Ishikawa (cell line): ENCODE results near the gene EPS8L3.

ENCODE experiments used
- CEBPB ChIP-seq: IDR thresholded peaks from 2 replicates; pipeline ENCODE4 v1.6.1; 2012
- CREB1 ChIP-seq: IDR thresholded peaks from 2 replicates; pipeline ENCODE4 v1.6.1; 2012; ENCODE audit warnings: low read depth
- EGR1 ChIP-seq: IDR thresholded peaks from 2 replicates; pipeline ENCODE4 v1.6.1; 2012
- EP300 ChIP-seq: IDR thresholded peaks from 2 replicates; pipeline ENCODE4 v1.6.1; 2012; ENCODE audit warnings: borderline replicate concordance
- FOXM1 ChIP-seq: IDR thresholded peaks from 2 replicates; pipeline ENCODE4 v1.6.1; 2012; ENCODE audit warnings: low read depth, borderline replicate concordance
- MAX ChIP-seq: IDR thresholded peaks from 2 replicates; pipeline ENCODE4 v1.6.1; 2012
- NFIC ChIP-seq: IDR thresholded peaks from 2 replicates; pipeline ENCODE4 v1.6.1; 2012
- RAD21 ChIP-seq: IDR thresholded peaks from 2 replicates; pipeline ENCODE4 v1.6.1; 2012; ENCODE audit warnings: low read depth
- REST ChIP-seq: IDR thresholded peaks from 2 replicates; pipeline ENCODE4 v1.6.1; 2012; ENCODE audit warnings: low read depth, mild to moderate bottlenecking
- TAF1 ChIP-seq: IDR thresholded peaks from 2 replicates; pipeline ENCODE4 v1.6.1; 2012; ENCODE audit warnings: low read depth, mild to moderate bottlenecking
- TCF12 ChIP-seq: IDR thresholded peaks from 2 replicates; pipeline ENCODE4 v1.6.1; 2012; ENCODE audit warnings: low read depth
- TEAD4 ChIP-seq: IDR thresholded peaks from 2 replicates; pipeline ENCODE4 v1.6.1; 2012
- USF1 ChIP-seq: IDR thresholded peaks from 2 replicates; pipeline ENCODE4 v1.6.1; 2012
- YY1 ChIP-seq: IDR thresholded peaks from 2 replicates; pipeline ENCODE4 v1.6.1; 2012; ENCODE audit warnings: low read depth
- ZBTB7A ChIP-seq: IDR thresholded peaks from 2 replicates; pipeline ENCODE4 v1.6.1; 2012; ENCODE audit warnings: low read depth

Gene EPS8L3

GRCh38 chr1:109799445-109799844, 35.7 kb upstream of the EPS8L3 start:
- TF ChIP-seq TAF1 (no peak), NFIC (no peak), RAD21 (no peak), ZBTB7A (no peak), EGR1 (no peak)

GRCh38 chr1:109796484-109797302, 33.0 kb upstream of the EPS8L3 start:
- TF ChIP-seq NFIC = no peak
- TF ChIP-seq TAF1 = no peak
- TF ChIP-seq MAX = no peak
- no peak for TF ChIP-seq TEAD4
- TF ChIP-seq USF1 = no peak
- TF ChIP-seq RAD21 = no peak
- TF ChIP-seq EP300 = no peak
- no peak for TF ChIP-seq CEBPB
- TF ChIP-seq TCF12 = no peak
- TF ChIP-seq CREB1 = no peak
- no peak for TF ChIP-seq REST
- no peak for TF ChIP-seq EGR1
- TF ChIP-seq YY1 = no peak
- TF ChIP-seq FOXM1 = no peak
- TF ChIP-seq ZBTB7A = no peak

GRCh38 chr1:109794319-109795132, 30.8 kb upstream of the EPS8L3 start:
- TF ChIP-seq MAX (no peak), CREB1 (no peak), YY1 (no peak), NFIC (no peak), REST (no peak), ZBTB7A (no peak), FOXM1 (no peak), CEBPB (no peak)

- TF ChIP-seq REST (no peak), EGR1 (0 out of 2 replicates have a peak, but pooled peaks have one; percentile 43), FOXM1 (no peak), TEAD4 (no peak), CEBPB (no peak), ZBTB7A (no peak), MAX (no peak), EP300 (peak; percentile 9; the same call in 1 of the 2 replicates), NFIC (peak; percentile 82), USF1 (no peak), TAF1 (no peak), TCF12 (no peak), RAD21 (no peak), YY1 (no peak), CREB1 (no peak)
Measured at GRCh38 chr1:109793486-109794318, 30.0 kb upstream of the EPS8L3 start.
